Activated naive CD8-positive, alpha-beta T cell treated with anti-CD3 and anti-CD28 coated beads, Interleukin-2, amount 50 U/mL, for 16 hours (primary cell): ENCODE measurements around the gene ZNRD2.
"Not testable (repeated sequence)": the region's sequence is repeated elsewhere in the genome, so short reads cannot be mapped to it uniquely, and the experiment has no call there.

ENCODE experiments used
- DNase-seq: peaks from one replicate; pipeline ENCODE4 v3.0.0-alpha.2; 2020; ENCODE audit warnings: low read depth, low spot score

Gene ZNRD2

DNA sequence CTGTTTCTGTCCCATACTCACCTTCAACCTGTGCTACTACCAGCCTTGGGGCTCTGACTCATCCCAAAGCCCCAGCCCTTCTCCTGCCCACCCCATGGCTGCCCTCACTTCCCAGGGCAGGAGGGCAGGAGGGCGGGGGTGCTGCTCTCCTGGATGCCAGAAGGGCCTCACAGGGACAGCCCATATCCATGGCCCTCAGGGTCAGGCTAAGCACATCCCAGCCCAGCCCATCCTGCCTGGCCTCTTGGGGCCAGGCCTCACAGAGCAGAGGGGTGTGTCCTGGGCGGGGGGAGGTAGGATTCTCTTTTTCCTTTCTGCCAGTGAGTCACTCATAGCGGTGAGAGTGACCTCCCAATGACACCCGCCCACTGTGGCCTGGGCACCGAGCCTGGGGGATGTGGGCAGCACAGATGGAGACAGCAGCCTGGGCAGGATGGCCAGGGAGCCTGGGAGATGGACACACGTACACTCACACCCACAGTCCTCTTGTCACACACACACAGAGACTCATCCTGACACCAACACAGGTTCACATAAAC lies 14.5 kb upstream of the ZNRD2 start:
- DNase-seq, result no peak

DNA sequence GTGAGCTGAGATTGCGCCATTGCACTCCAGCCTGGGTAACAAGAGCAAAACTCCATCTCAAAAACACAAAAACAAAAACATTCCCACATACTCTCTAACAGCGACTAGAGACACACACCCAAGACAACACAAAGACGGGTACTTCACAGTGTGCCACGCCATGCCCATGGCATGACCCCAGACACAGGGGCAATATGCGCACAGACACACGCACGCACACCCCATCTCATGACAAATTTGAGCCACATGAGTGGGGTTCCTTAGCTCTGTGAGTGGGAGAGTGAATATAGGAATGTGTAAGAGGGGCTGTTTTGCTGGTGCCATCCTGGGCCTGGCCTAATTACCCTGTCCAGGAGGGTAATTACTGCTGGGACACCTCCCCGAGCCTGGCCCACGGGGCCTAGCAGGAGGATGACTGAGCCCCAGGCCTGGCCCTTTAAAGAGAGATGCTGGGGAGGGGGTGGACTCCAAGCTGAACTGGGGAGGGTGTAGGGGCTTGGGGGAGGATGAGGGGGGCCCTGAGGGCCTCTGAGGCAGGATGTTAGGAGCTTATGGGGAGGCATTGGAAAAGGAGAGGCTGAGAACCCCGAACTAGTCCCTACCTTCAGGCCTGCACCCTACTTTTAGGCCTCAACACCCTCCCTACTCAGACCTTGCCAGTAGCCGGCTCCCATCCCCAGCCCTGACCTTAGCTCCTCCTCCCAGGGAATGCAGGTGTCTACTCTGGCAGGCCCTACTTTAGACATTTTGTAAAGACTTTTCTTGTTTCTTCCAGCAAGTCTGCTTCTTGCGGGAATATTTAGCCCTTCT lies 13.6 kb upstream of the ZNRD2 start:
- DNase-seq, result no peak

DNA sequence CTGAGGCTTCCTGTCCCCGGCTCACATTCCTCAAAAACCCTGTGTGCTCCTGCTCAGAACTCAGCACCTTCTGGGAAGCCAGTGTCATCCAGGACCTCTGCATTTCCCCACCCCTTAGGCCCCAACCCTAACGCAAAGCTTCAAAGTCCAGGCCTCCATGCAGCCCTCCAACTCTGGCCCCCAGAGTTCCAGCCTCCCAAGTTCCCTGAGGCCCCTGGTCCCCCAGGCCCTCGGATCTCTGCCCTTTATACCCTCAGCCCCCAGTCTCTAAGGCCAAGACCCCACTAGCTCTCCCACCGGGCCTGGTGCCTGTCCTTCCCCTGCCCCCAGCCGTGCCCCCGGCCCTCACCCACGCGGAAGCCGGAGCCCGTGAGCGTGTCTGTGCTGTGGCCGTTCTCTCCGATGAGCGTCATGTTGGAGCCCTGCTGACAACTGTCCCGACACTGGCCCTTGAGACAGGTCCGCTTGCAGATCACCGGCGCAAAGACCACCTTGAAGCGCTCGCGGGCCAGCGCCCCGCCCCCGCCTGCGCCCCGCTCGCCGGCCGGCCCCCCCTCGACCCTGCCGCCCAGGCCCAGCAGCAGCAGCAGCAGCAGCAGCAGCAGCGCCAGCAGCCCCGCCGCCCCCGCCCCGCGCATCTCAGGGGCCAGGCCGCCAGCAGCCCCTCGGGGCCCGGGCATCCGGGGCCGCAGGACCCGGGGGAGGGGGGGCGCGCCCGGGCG lies 12.8 kb upstream of the ZNRD2 start:
- DNase-seq, result no peak

DNA sequence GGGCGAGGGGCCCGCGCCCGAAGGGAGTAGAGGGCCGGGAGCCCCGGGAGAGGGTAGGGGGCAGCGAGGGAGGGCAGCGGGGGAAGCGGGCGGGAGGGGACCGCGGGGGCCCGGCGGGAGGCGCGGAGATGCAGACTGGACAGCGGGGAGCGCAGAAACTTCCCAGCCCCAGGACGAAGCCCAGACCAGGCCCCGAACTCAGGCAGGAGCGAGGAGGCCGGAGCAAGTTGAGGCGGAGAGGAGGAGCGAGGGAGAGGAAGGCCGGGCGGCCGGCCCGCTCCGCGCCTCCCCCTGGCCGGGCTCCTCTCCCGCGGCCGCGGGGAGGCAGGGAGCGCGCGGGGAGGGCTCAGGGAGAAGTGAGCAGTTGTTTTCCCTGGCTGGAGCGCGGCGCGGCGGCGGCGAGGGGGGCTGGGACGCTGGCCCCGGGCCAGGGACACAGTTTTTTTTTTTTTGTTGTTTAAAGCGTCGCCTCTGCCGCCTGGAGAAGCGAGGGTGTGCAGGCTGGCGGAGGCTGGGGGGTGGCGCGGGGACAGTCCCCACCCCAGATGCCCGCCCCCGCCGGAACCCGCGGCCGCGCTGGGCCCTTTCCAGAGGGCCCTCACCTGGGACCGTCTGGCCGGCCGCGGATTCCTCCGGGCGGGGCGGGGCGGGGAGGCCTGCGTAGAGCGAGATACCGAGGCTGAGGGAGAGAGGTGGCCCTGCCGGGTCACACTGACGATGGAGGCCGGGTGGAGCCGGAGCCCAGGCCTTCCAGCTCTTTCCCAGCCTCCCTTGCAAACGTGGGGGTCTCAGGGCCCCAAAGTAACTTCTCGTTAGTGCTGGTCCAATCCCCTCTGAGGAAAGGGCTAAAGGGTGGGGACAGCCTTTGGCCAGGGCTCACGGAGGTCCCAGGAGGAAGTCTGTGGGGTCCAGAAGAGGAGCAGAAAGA lies 12.0 kb upstream of the ZNRD2 start, which contains the start of gene LTBP3:
LTBP3 (minus strand) TSS at position 358 of the 928 bp plus-strand sequence. CDS start 400 bp downstream, outside the sequence.
- no peak for DNase-seq

DNA sequence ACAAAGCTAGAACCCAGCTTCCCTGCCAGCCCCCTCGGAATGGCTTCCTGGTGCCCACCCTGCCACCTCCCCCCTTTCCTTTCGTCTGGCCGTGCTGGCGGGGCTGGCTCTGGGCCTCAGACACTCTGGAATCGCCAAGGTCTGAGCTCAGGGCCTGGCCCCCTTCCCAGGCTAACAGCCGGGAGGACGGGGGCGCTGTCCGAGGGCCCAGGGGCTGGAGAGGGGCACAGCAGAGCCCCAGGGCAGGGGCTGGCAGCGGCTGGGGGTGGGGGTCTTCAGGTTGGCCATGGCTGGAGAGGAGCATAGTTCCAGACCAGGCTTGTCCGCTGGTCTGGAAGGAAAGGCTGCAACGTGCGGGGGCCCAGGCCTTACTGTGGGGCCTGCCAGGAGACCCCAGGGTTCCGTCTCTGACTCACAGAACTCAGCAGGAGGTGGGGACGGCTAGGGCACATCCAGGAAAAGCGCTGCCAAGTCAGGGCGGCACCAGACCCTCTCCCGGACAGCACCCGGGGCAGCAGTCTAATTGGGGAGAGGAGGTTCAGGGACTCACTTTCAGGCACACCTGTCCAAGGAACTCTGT lies 11.3 kb upstream of the ZNRD2 start:
- DNase-seq, result no peak

DNA sequence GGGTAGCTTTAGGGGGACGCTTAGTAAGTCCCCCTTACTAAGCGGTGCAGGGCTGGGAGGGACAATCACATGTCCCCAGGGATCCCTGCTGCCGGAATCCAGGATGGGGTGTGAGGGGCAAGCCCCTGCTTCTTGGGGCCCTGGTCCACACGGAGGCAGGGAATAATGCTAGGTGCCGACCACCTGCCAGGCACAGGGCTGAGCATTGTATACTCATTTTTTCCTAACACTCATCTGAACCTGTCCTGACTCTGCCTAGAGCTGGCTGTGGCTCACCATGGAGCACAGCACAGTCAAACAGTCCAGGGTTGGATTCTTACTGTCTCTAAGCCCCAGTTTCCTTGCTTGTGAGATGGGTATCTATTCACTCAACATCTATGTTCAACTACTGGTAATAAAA lies 10.7 kb upstream of the ZNRD2 start:
- no peak for DNase-seq

DNA sequence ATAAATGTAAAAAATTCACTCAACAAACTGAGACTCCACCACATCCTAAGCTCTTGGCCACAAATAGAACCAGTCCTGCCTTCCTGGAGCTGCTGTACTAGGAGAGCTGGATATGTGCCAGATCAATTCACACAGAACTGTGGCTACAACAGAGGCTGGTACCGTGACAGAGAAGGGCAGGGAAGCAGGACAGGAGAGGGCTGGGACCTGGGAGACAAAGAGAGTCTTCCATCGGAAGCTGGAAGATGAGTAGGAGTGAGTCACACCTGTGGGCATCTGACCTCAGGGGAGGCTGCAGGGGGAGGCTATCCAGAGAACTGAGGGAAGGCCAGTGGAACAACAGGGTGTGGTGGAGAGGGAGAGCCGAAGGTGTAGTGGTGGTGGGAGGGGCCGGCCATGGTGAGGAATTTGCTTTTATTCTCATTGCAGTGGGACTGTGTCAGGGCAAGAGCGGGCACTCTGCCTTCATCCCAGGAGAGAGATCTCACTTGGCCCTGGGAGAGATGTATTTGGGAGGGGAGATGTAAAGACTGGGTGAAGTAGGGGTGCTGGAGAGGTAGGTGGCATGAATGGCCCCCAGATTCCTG lies 10.2 kb upstream of the ZNRD2 start:
- no peak for DNase-seq

DNA sequence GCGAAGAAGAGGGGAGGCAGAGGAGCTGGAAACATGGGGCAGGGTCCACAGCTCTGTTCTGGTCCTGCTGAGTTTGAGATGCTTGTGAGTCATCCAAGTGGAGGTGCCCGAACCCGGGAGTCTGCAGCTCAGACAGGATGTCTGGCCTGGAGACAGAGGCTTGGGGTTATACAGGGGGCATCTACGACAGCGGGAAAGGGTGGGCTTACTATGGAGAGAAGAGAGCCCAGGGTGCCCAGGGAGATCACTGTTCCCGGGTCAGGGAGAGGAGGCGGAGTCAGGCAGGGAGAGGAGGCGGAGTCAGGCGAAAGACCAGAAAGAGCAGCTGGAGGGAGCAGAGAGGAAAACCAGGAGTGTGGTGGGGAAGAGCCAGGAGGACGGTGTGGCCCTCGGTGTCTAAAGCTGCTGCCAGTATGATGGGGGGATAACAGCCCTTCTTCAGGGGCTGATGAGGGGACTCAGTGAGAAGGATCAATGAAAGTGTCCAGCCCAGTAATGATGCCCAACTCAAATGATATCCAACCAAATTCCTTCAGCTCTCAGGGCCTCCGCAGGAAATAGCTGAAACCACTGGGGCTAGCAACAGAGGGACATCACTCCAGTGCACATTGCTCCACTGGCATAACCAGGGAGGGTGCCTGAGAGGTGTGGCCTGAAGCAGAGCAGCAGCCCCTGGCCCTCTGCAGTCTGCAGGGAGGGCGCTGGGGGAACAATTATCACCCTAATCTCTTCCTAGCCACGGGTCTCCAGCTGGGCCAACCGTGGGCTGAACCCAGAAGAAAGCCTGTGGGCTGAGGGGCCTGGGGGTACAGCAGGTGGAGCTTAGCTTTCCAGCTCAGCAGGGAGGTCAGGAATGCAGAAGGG lies 9.5 kb upstream of the ZNRD2 start:
- no peak for DNase-seq

DNA sequence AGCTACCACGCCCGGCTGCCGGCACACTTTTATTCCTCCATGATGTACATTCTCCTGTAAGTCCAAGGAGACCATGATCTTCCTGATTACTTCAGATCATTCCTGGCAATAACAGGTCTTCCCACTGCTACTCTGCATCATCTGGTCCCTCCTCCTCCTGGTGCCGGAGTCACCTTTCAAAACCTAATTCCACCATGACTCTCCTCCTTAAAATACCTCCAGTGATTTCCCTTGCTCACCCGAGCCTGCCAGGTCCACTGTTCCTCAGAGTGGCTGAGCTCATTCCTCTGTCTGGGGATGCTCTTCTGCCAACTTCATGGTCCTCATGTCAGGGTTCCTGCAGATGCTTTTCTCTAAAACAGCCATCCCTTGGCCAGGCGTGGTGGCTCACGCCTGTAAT lies 8.3 kb upstream of the ZNRD2 start:
- DNase-seq, result no peak

DNA sequence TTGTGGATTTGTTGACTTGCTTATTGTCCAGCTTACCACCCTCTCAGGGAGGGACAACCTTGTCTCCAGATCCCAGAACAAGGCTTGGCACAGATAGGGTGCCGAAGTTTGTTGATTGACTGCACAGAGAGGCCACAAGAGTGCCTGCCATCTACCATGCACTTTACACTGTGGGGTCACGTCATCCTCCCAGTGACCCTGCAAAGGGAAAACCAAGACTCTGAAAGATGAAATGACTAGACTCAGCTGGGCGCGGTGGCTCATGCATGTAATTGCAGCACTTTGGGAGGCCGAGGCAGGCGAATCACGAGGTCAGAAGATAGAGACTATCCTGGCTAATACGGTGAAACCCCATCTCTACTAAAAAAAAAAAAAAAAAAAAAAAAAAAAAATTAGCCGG lies 7.5 kb upstream of the ZNRD2 start:
- DNase-seq, result no peak

DNA sequence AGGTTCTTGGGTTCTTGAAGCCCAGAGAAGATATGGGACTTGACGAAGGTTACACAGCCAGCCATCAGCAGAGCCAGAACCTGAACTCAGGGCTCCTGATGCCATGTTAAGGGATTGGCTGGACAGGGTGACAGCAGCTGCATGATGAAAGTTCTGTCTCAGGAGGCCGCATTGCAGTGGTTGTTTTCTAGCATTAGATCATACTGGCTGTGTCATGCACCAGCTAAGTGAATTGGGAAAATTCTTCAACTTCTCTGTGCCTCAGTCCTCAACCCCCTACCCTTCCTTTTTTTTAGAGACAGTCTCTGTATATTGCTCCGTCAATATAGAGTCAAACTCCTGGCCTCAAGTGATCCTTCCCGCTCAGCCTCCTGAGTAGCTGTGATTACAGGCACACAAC lies 6.7 kb upstream of the ZNRD2 start:
- DNase-seq, result no peak

DNA sequence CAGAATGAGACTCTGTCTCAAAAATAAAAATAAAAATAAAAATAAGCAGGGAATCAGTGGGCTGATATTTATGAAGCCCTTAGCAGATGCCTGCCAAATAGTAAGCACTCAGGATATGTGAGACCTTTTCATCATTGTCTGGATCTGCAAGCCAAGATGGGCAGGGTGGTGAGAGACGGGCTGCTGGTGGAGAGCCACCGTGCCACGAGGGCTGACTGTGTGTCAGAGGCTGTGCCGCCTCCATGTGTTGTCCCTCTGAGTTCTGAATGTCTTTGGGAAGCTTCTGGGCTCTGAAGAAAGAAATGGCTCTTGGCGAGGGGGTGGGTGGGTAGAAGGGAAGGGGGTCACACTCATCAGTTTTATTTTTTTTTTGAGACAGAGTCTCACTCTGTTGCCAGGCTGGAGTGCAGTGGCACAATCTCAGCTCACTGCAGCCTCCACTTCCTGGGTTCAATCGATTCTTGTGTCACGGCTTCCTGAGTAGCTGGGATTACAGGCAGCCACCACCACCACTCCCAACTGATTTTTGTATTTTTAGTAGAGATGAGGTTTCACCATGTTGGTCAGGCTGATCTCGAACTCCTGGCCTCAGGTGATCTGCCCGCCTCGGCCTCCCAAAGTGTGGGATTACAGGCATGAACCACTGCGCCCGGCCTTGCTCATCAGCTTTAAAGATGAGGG lies 5.3 kb upstream of the ZNRD2 start:
- DNase-seq, result not testable (repeated sequence)

DNA sequence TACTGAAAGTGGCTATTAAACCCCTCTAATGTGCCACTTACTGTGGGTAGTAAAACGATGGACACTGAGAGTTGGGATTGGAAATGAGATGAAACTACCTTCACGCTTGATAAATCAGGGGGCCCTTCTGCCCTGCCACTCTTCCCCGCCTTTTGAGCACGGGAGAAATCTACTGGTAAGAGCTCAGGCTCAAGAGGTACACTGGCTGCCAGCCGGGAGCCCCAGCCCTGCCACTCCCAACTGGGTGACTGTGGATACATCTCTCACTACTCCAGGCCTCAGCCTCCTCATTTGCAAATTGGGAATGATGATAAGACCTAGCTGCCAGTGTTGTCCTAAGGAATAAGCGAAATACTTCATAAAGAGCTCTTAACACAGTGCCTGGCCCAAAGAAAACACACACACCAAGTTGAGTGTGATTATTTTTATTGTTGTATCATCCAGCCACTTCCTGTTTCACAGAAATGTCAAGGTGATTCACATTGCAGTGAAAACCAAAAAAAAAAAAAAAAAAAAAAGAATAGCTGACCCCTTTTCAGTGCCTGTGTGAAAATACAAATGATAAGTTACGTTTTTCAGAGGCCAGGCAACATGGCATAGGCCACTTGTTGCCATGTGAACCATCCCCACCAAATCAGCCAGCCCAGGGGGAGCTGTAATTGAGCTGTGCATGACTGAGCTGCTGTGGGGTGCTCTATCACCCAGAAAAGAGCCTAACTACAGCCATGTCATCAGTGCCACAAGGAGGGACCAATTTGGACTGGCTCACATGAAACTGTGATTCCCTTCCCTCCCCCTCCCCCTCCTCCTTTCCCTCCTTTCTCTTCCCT lies 4.4 kb upstream of the ZNRD2 start:
- no peak for DNase-seq

DNA sequence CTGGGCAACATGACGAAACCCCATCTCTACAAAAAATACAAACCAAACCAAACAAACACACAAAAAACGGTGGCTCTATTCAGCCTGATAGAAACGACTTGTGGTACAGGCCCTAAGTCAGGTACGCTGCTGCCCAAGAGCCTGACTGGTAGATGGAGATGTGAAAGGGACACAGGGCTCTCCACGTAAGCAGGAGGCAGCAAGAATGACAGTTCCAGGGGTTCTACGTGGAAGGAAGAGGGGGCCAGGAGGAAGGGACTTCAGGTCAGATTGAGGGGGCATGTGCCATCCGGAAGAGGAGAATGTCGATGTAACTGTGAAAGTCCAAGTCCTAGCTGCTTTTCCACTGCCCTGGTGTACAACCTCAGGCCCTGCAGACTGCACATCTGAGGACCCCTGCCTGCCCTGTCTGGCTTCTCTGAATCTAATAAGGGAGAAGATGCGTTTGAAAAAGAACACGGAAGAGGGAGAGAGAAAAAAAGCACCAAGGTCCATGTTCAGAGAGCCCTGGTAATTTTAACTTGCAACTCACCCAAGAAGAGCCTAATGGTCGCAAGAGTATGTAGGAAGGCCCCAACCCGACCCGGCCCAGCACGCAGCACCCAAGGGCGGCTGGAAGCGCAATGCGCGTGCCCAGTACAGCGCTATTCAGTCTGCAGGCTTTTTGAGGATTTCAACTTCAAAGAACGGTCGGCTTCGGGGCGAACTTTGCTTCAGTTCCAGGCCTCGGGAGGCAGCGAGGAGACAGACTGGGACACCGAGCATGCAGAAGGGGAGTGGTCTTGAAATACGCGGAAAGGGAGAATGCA lies 909 bp upstream of the ZNRD2 start:
- no peak for DNase-seq

DNA sequence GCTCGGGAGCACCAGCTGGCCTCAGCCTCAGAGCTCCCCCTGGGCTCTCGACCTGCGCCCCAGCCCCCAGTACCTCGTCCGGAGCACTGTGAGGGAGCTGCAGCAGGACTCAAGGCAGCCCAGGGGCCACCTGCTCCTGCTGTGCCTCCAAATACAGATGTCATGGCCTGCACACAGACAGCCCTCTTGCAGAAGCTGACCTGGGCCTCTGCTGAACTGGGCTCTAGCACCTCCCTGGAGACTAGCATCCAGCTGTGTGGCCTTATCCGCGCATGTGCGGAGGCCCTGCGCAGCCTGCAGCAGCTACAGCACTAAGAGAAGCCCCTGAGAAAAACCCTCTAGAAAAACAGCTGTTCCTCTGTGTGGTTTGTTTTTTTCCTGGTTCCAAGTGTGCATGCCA lies 1.1 kb downstream of the ZNRD2 start:
- DNase-seq, result no peak

DNA sequence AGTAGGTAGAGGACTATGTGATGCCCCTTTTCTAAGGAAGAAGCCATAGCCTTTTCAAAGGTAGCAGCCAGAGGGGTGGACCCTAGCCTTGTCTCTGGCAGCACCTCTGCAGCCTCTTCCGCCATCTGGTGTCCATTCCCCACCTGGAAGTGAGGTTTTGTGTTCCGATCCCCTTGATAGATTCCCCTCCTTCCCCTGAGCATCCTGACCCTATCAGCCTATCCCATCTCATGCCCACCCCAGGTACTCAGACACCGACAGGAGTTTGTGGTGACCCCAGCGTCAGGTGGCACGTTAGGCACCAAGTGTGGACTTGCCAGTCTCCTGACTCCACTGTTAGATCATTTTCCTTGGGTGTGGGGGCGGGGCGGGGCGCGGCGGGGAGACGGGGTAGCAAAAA lies 1.7 kb downstream of the ZNRD2 start:
- no peak for DNase-seq

DNA sequence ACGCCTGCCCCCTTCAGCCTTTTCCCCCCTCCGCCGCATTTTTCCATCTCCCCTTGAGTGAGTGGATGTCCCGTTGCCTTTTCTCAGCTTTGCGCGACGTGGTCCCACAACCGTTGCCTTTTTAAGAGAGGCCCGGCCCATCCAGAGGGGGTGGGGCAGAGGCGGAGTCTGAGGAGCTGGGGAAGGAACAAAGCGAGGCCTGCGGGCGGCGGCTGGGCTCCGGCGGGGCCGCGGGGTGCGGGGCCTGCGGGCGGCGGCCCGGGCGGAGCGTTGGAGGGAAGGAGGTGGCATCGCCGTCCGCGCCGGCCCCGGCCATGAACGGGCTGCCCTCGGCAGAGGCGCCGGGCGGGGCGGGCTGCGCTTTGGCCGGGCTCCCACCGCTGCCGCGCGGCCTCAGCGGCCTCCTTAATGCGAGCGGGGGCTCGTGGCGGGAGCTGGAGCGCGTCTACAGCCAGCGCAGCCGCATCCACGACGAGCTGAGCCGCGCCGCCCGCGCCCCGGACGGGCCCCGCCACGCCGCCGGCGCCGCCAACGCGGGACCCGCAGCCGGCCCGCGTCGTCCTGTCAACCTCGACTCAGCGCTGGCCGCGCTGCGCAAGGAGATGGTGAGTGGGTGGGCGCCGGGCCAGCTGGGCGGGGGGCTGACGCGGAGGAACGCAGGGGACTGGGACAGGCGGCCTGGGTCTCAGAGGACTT lies 2.2 kb downstream of the ZNRD2 start, which contains the start of gene FAM89B:
FAM89B (plus strand) TSS at position 183 of the 696 bp plus-strand sequence; CDS start at position 315, 132 bp downstream.
- DNase-seq, result peak; percentile 66
